DND-41 (cell line): ENCODE results near the gene RSF1.

Experiments
- CTCF ChIP-seq: IDR thresholded peaks from 2 replicates; pipeline ENCODE4 v1.5.1; 2012; ENCODE audit warnings: borderline replicate concordance, low read length, moderate library complexity, mild to moderate bottlenecking; ENCODE audit not compliant: poor library complexity, severe bottlenecking; ENCODE audit errors: extremely low read depth
- EZH2 ChIP-seq: IDR thresholded peaks from 3 replicates; pipeline ENCODE4 v1.6.1; 2012; ENCODE audit warnings: borderline replicate concordance, low read depth, mild to moderate bottlenecking, moderate library complexity, low read length, inconsistent platforms; ENCODE audit not compliant: severe bottlenecking

DNA sequence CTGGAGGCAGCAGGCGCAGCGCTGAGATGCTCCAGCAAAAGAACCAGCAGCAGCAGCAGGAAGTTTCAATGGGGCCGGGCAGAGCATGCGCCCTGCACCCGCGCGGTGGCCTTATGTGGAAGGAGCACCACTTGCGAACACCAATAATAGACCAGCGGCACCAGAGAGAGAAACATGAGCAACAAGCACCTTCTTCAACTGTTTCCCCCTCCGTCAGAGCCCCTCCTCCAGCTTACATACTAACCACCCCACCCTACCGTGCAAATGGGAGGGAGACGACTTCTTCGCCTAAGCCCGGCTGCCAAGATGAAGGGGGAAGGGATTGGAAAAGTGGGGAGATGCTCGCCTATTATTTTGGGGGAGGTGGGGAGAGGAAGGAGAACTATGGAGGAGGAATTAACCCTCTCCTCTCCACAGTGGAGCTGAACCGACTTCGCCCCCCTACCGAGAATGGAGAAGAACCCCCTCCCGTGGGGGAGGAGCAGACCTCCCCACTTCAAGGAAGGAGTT, 1.1 kb downstream of the RSF1 start:
- TF ChIP-seq CTCF, result no peak
- TF ChIP-seq EZH2, result no peak
